IPS-18a (cell line): Measurements from ENCODE around the gene KLHL20.
"Not testable (repeated sequence)": the region's sequence is repeated elsewhere in the genome, so short reads cannot be mapped to it uniquely, and the experiment has no call there.

Experiments used
- H3K27ac ChIP-seq: one replicate; pipeline ENCODE4 v1.5.1; 2013; ENCODE audit warnings: low read length
- H3K27me3 ChIP-seq: one replicate; pipeline ENCODE4 v1.6.1; 2013; ENCODE audit warnings: mild to moderate bottlenecking, low read length; ENCODE audit not compliant: control insufficient read depth, insufficient read depth
- H3K36me3 ChIP-seq: one replicate; pipeline ENCODE4 v1.6.1; 2013; ENCODE audit warnings: low read depth, low read length; ENCODE audit not compliant: control insufficient read depth
- H3K4me1 ChIP-seq: one replicate; pipeline ENCODE4 v1.6.1; 2013; ENCODE audit warnings: low read depth, low read length; ENCODE audit not compliant: control insufficient read depth
- H3K4me3 ChIP-seq: one replicate; pipeline ENCODE4 v1.5.1; 2013; ENCODE audit warnings: low read length
- H3K9ac ChIP-seq: one replicate; pipeline ENCODE4 v1.6.1; 2013; ENCODE audit warnings: mild to moderate bottlenecking, low read length, moderate library complexity
- H3K9me3 ChIP-seq: one replicate; pipeline ENCODE4 v1.6.1; 2013; ENCODE audit warnings: low read depth, low read length; ENCODE audit not compliant: control insufficient read depth

KLHL20 gene

DNA sequence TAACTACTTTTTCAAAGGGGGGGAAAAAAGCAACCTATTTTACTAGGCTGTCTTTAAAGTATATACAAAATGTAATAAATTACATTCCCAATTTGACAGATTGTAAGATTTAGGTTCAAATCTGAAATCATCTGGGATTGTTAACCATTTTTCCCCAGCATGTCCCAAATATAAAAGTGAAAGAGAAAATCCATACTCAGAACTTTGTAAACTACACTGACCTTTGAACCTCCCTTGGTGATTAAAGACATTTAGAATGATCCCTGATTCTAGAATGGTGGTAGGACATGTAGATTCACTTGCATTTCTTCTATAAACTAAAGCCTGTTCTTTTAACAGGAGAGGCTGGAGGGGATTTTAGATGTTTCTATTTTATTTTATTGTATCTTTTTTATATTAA, 39.0 kb downstream of the KLHL20 start:
- Histone ChIP-seq H3K36me3 (peaks cover 18% of the 10 kb centered on the region), H3K4me1 (no peaks in the 10 kb centered on the region), H3K9ac (no peak overlapping the region), H3K27ac (no peak overlapping the region), H3K9me3 (no peaks in the 10 kb centered on the region), H3K27me3 (no peaks in the 10 kb centered on the region), H3K4me3 (no peak overlapping the region)

GRCh38 chr1:173757666-173758065, 42.9 kb downstream of the KLHL20 start:
- Histone ChIP-seq H3K4me3 (no peak overlapping the region), H3K9me3 (peaks cover 2% of the 10 kb centered on the region), H3K36me3 (peaks cover 18% of the 10 kb centered on the region), H3K27me3 (no peaks in the 10 kb centered on the region), H3K4me1 (no peaks in the 10 kb centered on the region), H3K9ac (no peak overlapping the region), H3K27ac (no peak overlapping the region)

- Histone ChIP-seq H3K27ac (no peak overlapping the region), H3K9ac (no peak overlapping the region), H3K4me1 (no peaks in the 10 kb centered on the region), H3K4me3 (no peak overlapping the region), H3K9me3 (peaks cover 2% of the 10 kb centered on the region), H3K36me3 (peaks cover 18% of the 10 kb centered on the region), H3K27me3 (no peaks in the 10 kb centered on the region)
Measured at GRCh38 chr1:173758110-173758509, 43.3 kb downstream of the KLHL20 start.

GRCh38 chr1:173758980-173759379, 44.2 kb downstream of the KLHL20 start:
- no peaks in the 10 kb centered on the region for H3K27me3 ChIP-seq
- no peak overlapping the region for H3K4me3 ChIP-seq
- H3K9me3 ChIP-seq = peaks cover 2% of the 10 kb centered on the region
- H3K36me3 ChIP-seq = peaks cover 18% of the 10 kb centered on the region
- H3K27ac ChIP-seq = no peak overlapping the region
- H3K9ac ChIP-seq = no peak overlapping the region
- H3K4me1 ChIP-seq = no peaks in the 10 kb centered on the region

GRCh38 chr1:173764331-173764730, 49.5 kb downstream of the KLHL20 start:
- H3K9me3 ChIP-seq, H3K36me3 ChIP-seq, H3K27ac ChIP-seq, H3K9ac ChIP-seq, H3K27me3 ChIP-seq, H3K4me3 ChIP-seq, H3K4me1 ChIP-seq: not testable (repeated sequence)

- Histone ChIP-seq H3K9ac (no peak overlapping the region), H3K9me3 (no peaks in the 10 kb centered on the region), H3K27me3 (no peaks in the 10 kb centered on the region), H3K4me3 (no peak overlapping the region), H3K36me3 (peaks cover 3% of the 10 kb centered on the region), H3K4me1 (no peaks in the 10 kb centered on the region), H3K27ac (no peak overlapping the region)
Measured at GRCh38 chr1:173768206-173768605, 53.4 kb downstream of the KLHL20 start.

DNA sequence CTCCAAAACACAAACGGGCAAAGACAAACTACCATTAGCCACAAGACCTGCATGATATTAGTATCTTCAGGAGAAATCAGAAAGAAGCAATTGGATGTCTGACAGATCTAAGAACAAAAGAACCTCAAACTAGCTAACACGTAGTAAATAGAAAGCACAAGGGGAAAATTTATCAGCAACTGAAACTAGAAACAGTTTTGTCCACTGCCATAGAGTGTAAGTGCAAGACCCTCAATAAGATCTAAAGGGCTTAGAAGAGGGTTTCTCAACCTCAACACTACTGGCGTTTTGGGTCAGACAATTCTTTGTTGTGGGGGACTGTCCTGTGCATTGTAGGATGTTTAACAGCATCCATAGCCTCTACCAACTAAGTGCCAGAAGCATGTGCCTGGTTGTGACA, 54.0 kb downstream of the KLHL20 start:
- Histone ChIP-seq H3K27me3 (no peaks in the 10 kb centered on the region), H3K9ac (no peak overlapping the region), H3K9me3 (no peaks in the 10 kb centered on the region), H3K27ac (no peak overlapping the region), H3K4me3 (no peak overlapping the region), H3K36me3 (peaks cover 3% of the 10 kb centered on the region), H3K4me1 (no peaks in the 10 kb centered on the region)

DNA sequence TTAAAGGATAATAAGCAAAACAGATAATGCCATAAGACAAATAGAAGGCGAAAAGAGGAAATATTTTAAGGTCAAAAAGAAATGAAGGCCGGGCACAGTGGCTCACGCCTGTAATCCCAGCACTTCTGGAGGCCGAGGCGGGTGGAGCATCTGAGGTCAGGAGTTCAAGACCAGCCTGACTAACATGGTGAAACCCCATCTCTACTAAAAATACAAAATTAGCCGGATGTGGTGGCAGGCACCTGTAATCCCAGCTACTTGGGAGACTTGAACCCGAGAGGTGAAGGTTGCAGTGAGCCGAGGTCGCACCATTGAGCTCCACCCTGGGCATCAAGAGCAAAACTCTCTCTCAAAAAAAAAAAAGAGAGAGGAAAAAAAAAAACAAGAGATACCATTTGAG, 55.5 kb downstream of the KLHL20 start:
- H3K36me3 ChIP-seq, H3K9ac ChIP-seq, H3K4me3 ChIP-seq, H3K27ac ChIP-seq, H3K27me3 ChIP-seq, H3K4me1 ChIP-seq, H3K9me3 ChIP-seq: not testable (repeated sequence)

DNA sequence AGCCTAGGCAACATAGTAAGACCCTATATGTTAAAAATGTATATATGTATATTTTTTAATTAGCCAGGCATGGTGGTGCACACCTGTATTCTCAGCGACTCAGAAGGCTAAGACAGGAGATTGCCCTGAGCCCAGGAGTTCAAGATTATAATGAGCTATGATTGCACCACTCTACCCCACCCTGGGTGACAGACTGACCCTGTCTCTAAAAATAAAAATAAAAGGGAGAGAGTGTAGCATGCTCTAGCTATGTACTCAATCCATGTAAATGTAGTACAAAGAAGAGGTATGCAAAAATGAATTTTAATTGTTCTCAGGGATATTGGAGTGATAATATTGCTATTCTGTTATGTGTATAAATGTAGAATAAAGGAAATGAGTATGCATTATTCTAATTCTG, 56.8 kb downstream of the KLHL20 start:
- H3K4me1 ChIP-seq = no peaks in the 10 kb centered on the region
- no peak overlapping the region for H3K9ac ChIP-seq

GRCh38 chr1:173775578-173776226, 60.9 kb downstream of the KLHL20 start:
- Histone ChIP-seq H3K27ac (no peak overlapping the region), H3K27me3 (no peaks in the 10 kb centered on the region), H3K4me1 (no peaks in the 10 kb centered on the region), H3K9me3 (no peaks in the 10 kb centered on the region), H3K4me3 (no peak overlapping the region), H3K36me3 (no peaks in the 10 kb centered on the region), H3K9ac (no peak overlapping the region)

More for the DNA sequence above, 56.8 kb downstream of the KLHL20 start:
- peaks cover 3% of the 10 kb centered on the region for H3K36me3 ChIP-seq
- no peaks in the 10 kb centered on the region for H3K9me3 ChIP-seq
- H3K27ac ChIP-seq = no peak overlapping the region
- H3K27me3 ChIP-seq = no peaks in the 10 kb centered on the region
- no peak overlapping the region for H3K4me3 ChIP-seq

GRCh38 chr1:173779936-173780335, 65.2 kb downstream of the KLHL20 start:
- H3K9ac ChIP-seq = no peak overlapping the region
- H3K27me3 ChIP-seq = no peaks in the 10 kb centered on the region
- peaks cover 15% of the 10 kb centered on the region for H3K36me3 ChIP-seq
- no peak overlapping the region for H3K4me3 ChIP-seq
- H3K27ac ChIP-seq = no peak overlapping the region
- no peaks in the 10 kb centered on the region for H3K9me3 ChIP-seq
- no peaks in the 10 kb centered on the region for H3K4me1 ChIP-seq

DNA sequence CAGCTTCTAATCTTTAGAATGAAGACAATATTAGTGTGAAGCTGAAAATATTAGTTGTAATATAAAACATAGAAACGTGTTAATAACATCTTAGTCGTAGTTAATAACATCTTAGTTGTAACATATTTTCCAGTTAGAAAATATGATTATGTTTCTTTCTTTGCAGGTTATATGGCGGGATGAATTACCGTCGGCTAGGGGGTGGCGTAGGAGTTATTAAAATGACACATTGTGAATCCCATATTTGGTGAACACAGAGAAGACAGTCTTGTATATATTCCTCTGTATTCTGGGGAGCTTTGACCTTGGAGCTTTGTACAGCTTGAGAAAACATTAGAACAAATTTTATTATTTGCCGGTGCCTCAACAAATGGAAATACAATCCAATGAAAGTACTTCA, 70.2 kb downstream of the KLHL20 start:
- H3K27me3 ChIP-seq = no peaks in the 10 kb centered on the region
- H3K9me3 ChIP-seq = no peaks in the 10 kb centered on the region
- H3K4me3 ChIP-seq = no peak overlapping the region
- H3K27ac ChIP-seq = no peak overlapping the region
- no peak overlapping the region for H3K9ac ChIP-seq
- H3K4me1 ChIP-seq = no peaks in the 10 kb centered on the region
- H3K36me3 ChIP-seq = peaks cover 17% of the 10 kb centered on the region
